H1 (cell line): ENCODE measurements around the gene C1QTNF1. TPM values are rescaled to one million over a fixed set of nuclear protein-coding genes. Genes with fewer than 3 reads are reported as not detected.

Source experiments
- CTCF ChIA-PET: fragments of 300-600 bp; sonication (Branson Sonifier 250); formaldehyde crosslinking; loops from one replicate; lab custom pipeline; 2021; ENCODE audit not compliant: partially characterized antibody; lab: Charles Lee
- POLR2A ChIA-PET: fragments of 300-600 bp; sonication (Branson Sonifier 250); formaldehyde crosslinking; loops from one replicate; lab custom pipeline; 2021; ENCODE audit warnings: inconsistent platforms; ENCODE audit not compliant: partially characterized antibody; lab: Charles Lee
- DNase-seq, 2 experiments: peaks; one replicate each; pipeline versions ENCODE4 v3.0.0 to v3.0.0-alpha.2; 2010 to 2022; ENCODE audit warnings: low spot score in 2 of 2, low read depth in 1 of 2, mixed read lengths in 1 of 2
- FAIRE-seq: peaks from 2 replicates; lab custom pipeline; 2011; peaks lifted over from hg19 to GRCh38; lab: Jason Lieb, UNC
- H2AFZ ChIP-seq: 2 replicates; pipeline ENCODE4 v1.8.1; 2012; ENCODE audit warnings: low read length, inconsistent platforms
- H2AK5ac ChIP-seq: 2 replicates; pipeline ENCODE4 v1.6.1; 2013; ENCODE audit warnings: low read depth, low read length
- H2BK120ac ChIP-seq: replicated peaks from 2 replicates; pipeline ENCODE3; 2013; ENCODE audit warnings: low read depth, low read length, inconsistent platforms
- H2BK12ac ChIP-seq: 2 replicates; pipeline ENCODE4 v1.6.1; 2013; ENCODE audit warnings: low read depth, low read length
- H2BK15ac ChIP-seq: 2 replicates; pipeline ENCODE4 v1.6.1; 2013; ENCODE audit warnings: low read length
- H2BK20ac ChIP-seq: 2 replicates; pipeline ENCODE4 v1.6.1; 2013; ENCODE audit warnings: low read length
- H2BK5ac ChIP-seq: 2 replicates; pipeline ENCODE4 v1.6.1; 2013; ENCODE audit warnings: low read depth, low read length
- H3K14ac ChIP-seq: 2 replicates; pipeline ENCODE4 v1.6.1; 2013; ENCODE audit warnings: inconsistent platforms; ENCODE audit not compliant: insufficient read length
- H3K18ac ChIP-seq: 2 replicates; pipeline ENCODE4 v1.6.1; 2013; ENCODE audit warnings: low read length; ENCODE audit errors: extremely low read depth
- H3K23ac ChIP-seq: 2 replicates; pipeline ENCODE4 v1.6.1; 2013; ENCODE audit warnings: inconsistent platforms; ENCODE audit not compliant: insufficient read length
- H3K23me2 ChIP-seq: 2 replicates; pipeline ENCODE4 v1.6.1; 2013; ENCODE audit warnings: low read depth, low read length
- H3K27ac ChIP-seq: 2 replicates; pipeline ENCODE4 v1.6.1; 2011; ENCODE audit warnings: low read depth, low read length, inconsistent platforms
- H3K27me3 ChIP-seq, 4 experiments: replicated peaks in 1 of 4; 1 replicate in 1 of 4; 2 replicates in 3 of 4; pipeline versions ENCODE4 v1.6.1 to v1.8.1; 2011 to 2013; ENCODE audit warnings: low read length in 3 of 4, mild to moderate bottlenecking in 3 of 4, inconsistent platforms in 2 of 4, mixed read lengths in 2 of 4, moderate library complexity in 1 of 4; ENCODE audit not compliant: control insufficient read depth in 3 of 4, insufficient read depth in 3 of 4; ENCODE audit errors: extremely low read depth in 1 of 4
- H3K36me3 ChIP-seq, 4 experiments: 2 replicates each; pipeline versions ENCODE4 v1.6.1 to v1.8.1; 2011 to 2013; ENCODE audit warnings: mild to moderate bottlenecking in 4 of 4, low read length in 3 of 4, moderate library complexity in 2 of 4, control low read depth in 1 of 4, inconsistent platforms in 1 of 4; ENCODE audit not compliant: insufficient read depth in 4 of 4, control insufficient read depth in 2 of 4
- H3K4ac ChIP-seq: replicated peaks from 2 replicates; pipeline ENCODE3; 2013; ENCODE audit warnings: low read length, low read depth, mixed read lengths, inconsistent platforms; ENCODE audit not compliant: insufficient read length
- H3K4me1 ChIP-seq, 4 experiments: replicated peaks in 1 of 4; 1 replicate in 1 of 4; 2 replicates in 3 of 4; pipeline versions ENCODE4 v1.6.1 to v1.8.1; 2011 to 2013; ENCODE audit warnings: low read length in 3 of 4, inconsistent platforms in 2 of 4, mixed read lengths in 1 of 4; ENCODE audit not compliant: insufficient read depth in 4 of 4, control insufficient read depth in 3 of 4
- H3K4me2 ChIP-seq, 2 experiments: 2 replicates each; pipeline versions ENCODE4 v1.6.1 to v1.8.1; 2011 to 2013; ENCODE audit warnings: low read depth in 2 of 2, low read length in 2 of 2, control low read depth in 1 of 2, inconsistent platforms in 1 of 2, mild to moderate bottlenecking in 1 of 2; ENCODE audit not compliant: insufficient read depth in 1 of 2
- H3K4me3 ChIP-seq, 4 experiments: fragments of 200-600, 300-600 bp in 1 of 4; sonication (generic), shearing (Covaris generic), sonication (Bioruptor Twin) in 1 of 4; 2 replicates each; pipeline versions ENCODE4 v1.5.1 to v1.8.1; 2011 to 2016; ENCODE audit warnings: low read length in 4 of 4, low read depth in 3 of 4, control low read depth in 2 of 4, inconsistent platforms in 2 of 4, mild to moderate bottlenecking in 2 of 4, mixed read lengths in 1 of 4, moderate library complexity in 1 of 4; ENCODE audit not compliant: insufficient read depth in 2 of 4; ENCODE audit errors: extremely low read depth in 1 of 4
- H3K56ac ChIP-seq: replicated peaks from 2 replicates; pipeline ENCODE3; 2013; ENCODE audit warnings: low read depth, mild to moderate bottlenecking, mixed read lengths, low read length, inconsistent platforms; ENCODE audit not compliant: insufficient read length
- H3K79me1 ChIP-seq: 2 replicates; pipeline ENCODE4 v1.6.1; 2013; ENCODE audit warnings: low read depth, low read length, control low read depth
- H3K79me2 ChIP-seq, 2 experiments: 2 replicates each; pipeline versions ENCODE4 v1.6.1 to v1.8.1; 2012 to 2013; ENCODE audit warnings: low read length in 2 of 2, mild to moderate bottlenecking in 2 of 2, inconsistent platforms in 1 of 2; ENCODE audit not compliant: insufficient read depth in 2 of 2, control insufficient read depth in 1 of 2
- H3K9ac ChIP-seq, 4 experiments: replicated peaks in 1 of 4; 1 replicate in 1 of 4; 2 replicates in 3 of 4; pipeline versions ENCODE4 v1.6.1 to v1.8.1; 2011 to 2013; ENCODE audit warnings: low read depth in 3 of 4, low read length in 3 of 4, control low read depth in 2 of 4, mild to moderate bottlenecking in 2 of 4, moderate library complexity in 2 of 4, inconsistent platforms in 1 of 4; ENCODE audit errors: extremely low read depth in 1 of 4
- H3K9me3 ChIP-seq, 2 experiments: 2 replicates each; pipeline versions ENCODE4 v1.6.1 to v1.8.1; 2012 to 2013; ENCODE audit warnings: mild to moderate bottlenecking in 2 of 2, moderate library complexity in 2 of 2, control low read depth in 1 of 2, inconsistent platforms in 1 of 2, low read depth in 1 of 2, low read length in 1 of 2, mixed read lengths in 1 of 2; ENCODE audit not compliant: insufficient read depth in 2 of 2
- H4K20me1 ChIP-seq, 2 experiments: replicated peaks in 1 of 2; 2 replicates each; pipeline versions ENCODE3 to v1.8.1; 2011 to 2013; ENCODE audit warnings: inconsistent platforms in 2 of 2, low read length in 2 of 2, mild to moderate bottlenecking in 1 of 2; ENCODE audit not compliant: insufficient read depth in 2 of 2, control insufficient read depth in 1 of 2
- H4K5ac ChIP-seq: 2 replicates; pipeline ENCODE4 v1.6.1; 2013; ENCODE audit warnings: low read length, low read depth, mixed read lengths, inconsistent platforms; ENCODE audit not compliant: insufficient read length
- H4K8ac ChIP-seq: 2 replicates; pipeline ENCODE4 v1.8.0; 2013; ENCODE audit warnings: mild to moderate bottlenecking, moderate library complexity, low read length, inconsistent platforms; ENCODE audit not compliant: insufficient read depth; ENCODE audit errors: extremely low read depth
- H4K91ac ChIP-seq: replicated peaks from 2 replicates; pipeline ENCODE3; 2013; ENCODE audit warnings: low read length, mixed read lengths, inconsistent platforms; ENCODE audit not compliant: insufficient read length
- ASH2L ChIP-seq: fragments of 200-600, 300-600 bp; sonication (generic); IDR thresholded peaks from one replicate; pipeline ENCODE4 v1.7.1; 2017; ENCODE audit warnings: low read length
- BCL11A ChIP-seq, 2 experiments: IDR thresholded peaks; one replicate each; pipeline ENCODE4 v1.6.1; 2011; ENCODE audit warnings: low read depth in 2 of 2, low read length in 2 of 2, mild to moderate bottlenecking in 2 of 2
- CTBP2 ChIP-seq: IDR thresholded peaks from 2 replicates; pipeline ENCODE4 v1.7.0; 2011; ENCODE audit warnings: borderline replicate concordance, mild to moderate bottlenecking, moderate library complexity, mixed read lengths, low read length; ENCODE audit not compliant: insufficient read depth, insufficient read length
- E2F6 ChIP-seq: IDR thresholded peaks from 2 replicates; pipeline ENCODE4 v1.6.1; 2012; ENCODE audit warnings: inconsistent platforms
- KDM1A ChIP-seq: fragments of 200-600, 300-600 bp; sonication (generic); IDR thresholded peaks from 2 replicates; pipeline ENCODE4 v1.7.1; 2016; ENCODE audit warnings: mild to moderate bottlenecking, low read length, borderline replicate concordance
- POU5F1 ChIP-seq: IDR thresholded peaks from 2 replicates; pipeline ENCODE4 v1.6.1; 2011; ENCODE audit warnings: low read depth, mild to moderate bottlenecking, low read length, moderate library complexity
- RFX5 ChIP-seq: IDR thresholded peaks from 2 replicates; pipeline ENCODE4 v1.6.1; 2011; ENCODE audit warnings: low read depth, low read length, improper control_type of control experiment, borderline replicate concordance
- RXRA ChIP-seq: IDR thresholded peaks from 2 replicates; pipeline ENCODE4 v1.6.1; 2011; ENCODE audit warnings: low read depth, mild to moderate bottlenecking, low read length, moderate library complexity; ENCODE audit not compliant: insufficient read depth
- SAP30 ChIP-seq: fragments of 300-600 bp; sonication (generic); IDR thresholded peaks from 2 replicates; pipeline ENCODE4 v1.7.1; 2012; ENCODE audit warnings: low read length, moderate library complexity, mild to moderate bottlenecking, inconsistent platforms; ENCODE audit not compliant: insufficient read depth, insufficient replicate concordance
- SRF ChIP-seq: IDR thresholded peaks from 2 replicates; pipeline ENCODE4 v1.6.1; 2011; ENCODE audit warnings: mild to moderate bottlenecking, low read depth, low read length, moderate library complexity
- WGBS, 2 experiments: shearing (Covaris generic) in 1 of 2; methylation state at CpG; one replicate each; pipeline versions ENCODE4 v1.1.6 to v1.1.7; 2013 to 2015; ENCODE audit warnings: low lambda C conversion rate in 2 of 2, mixed read lengths in 2 of 2, inconsistent platforms in 1 of 2, low coverage in 1 of 2, missing lambda C conversion rate in 1 of 2; ENCODE audit not compliant: insufficient replicate concordance in 2 of 2, insufficient coverage in 1 of 2, insufficient read length in 1 of 2; ENCODE audit errors: extremely low coverage in 1 of 2, missing lambda C conversion rate in 1 of 2; 5-methylcytosine and 5-hydroxymethylcytosine counted together
- polyA plus RNA-seq, 7 experiments: library from polyadenylated mRNA; depleted of rRNA in 3 of 7; stranded (reverse) in 5 of 7; unstranded in 2 of 7; fragments of >200 nt in 5 of 7; fragments of 200-250 nt in 2 of 7; gene quantifications; 1 replicate in 5 of 7; 2 replicates in 1 of 7; 4 replicates in 1 of 7; pipeline versions ENCODE4 v1.2.1 to v1.2.3, GENCODE V29; 2011 to 2013; ENCODE audit warnings: missing spikeins in 2 of 7, mixed read lengths in 2 of 7
- total RNA-seq: library from RNA; stranded (reverse); fragmentation: NEBNext Ultra II Directional; extraction: Animal tissue kit (Norgen Biotek cat#: 25700); gene quantifications from 2 replicates; pipeline ENCODE4 v1.2.1, GENCODE V29; 2021

The C1QTNF1 gene
- total and polyA plus RNA-seq, 2 of the 8 experiments (the other 6 are each of a cell fraction or from before 2014, with no cell fraction given) = 1.5 to 2.5 TPM

GRCh38 chr17:79034931-79035485 lies 11.0 kb downstream of the C1QTNF1 start:
- CTCF ChIA-PET = interaction anchor here (0.7 to 6.8 kb wide), 9 partner anchors 9 to 151 kb away, joined by 3 to 63 read pairs (median 4); no protein-coding TSS in a partner anchor
- Histone ChIP-seq H2BK20ac (no peak overlapping the region), H3K23me2 (no peaks in the 10 kb centered on the region), H3K36me3 (no peaks in the 10 kb centered on the region), H3K9ac (no peak overlapping the region), H3K14ac (no peak overlapping the region), H3K56ac (no peak overlapping the region), H3K4me2 (no peak overlapping the region), H4K20me1 (peaks cover 0 to 2% of the 10 kb centered on the region in 2 experiments), H2AFZ (no peak overlapping the region), H4K91ac (no peak overlapping the region), H2BK5ac (no peak overlapping the region), H3K9me3 (no peaks in the 10 kb centered on the region), H3K27me3 (peaks cover 0 to 3% (median 1%) of the 10 kb centered on the region in 4 experiments; a peak in 3 of 7 replicates), H4K5ac (no peak overlapping the region), H3K27ac (no peak overlapping the region), H2BK12ac (no peak overlapping the region), H2AK5ac (no peak overlapping the region), H3K18ac (no peak overlapping the region), H3K79me2 (no peaks in the 10 kb centered on the region), H3K4me3 (no peak overlapping the region), H3K4ac (no peak overlapping the region), H2BK120ac (no peak overlapping the region), H4K8ac (no peak overlapping the region), H3K23ac (no peak overlapping the region), H3K79me1 (no peaks in the 10 kb centered on the region), H2BK15ac (no peak overlapping the region), H3K4me1 (no peaks in the 10 kb centered on the region)
- no peak for TF ChIP-seq ASH2L
- no peak for TF ChIP-seq E2F6
- no peak for TF ChIP-seq BCL11A (IDR thresholded peaks at IDR 0.05; ENCODE audit: low read depth in 2 of 2, low read length in 2 of 2)
- no peak for TF ChIP-seq KDM1A
- TF ChIP-seq RXRA = no peak
- TF ChIP-seq SRF = no peak
- TF ChIP-seq CTBP2 = no peak
- no peak for TF ChIP-seq RFX5
- TF ChIP-seq POU5F1 = no peak
- TF ChIP-seq SAP30 = no peak
- POLR2A ChIA-PET = no interaction called here
- no peak for FAIRE-seq
- 91% methylated on average over 7 of the region's 8 CpGs; no CpG with 5 or more reads in 1 of the 2 experiments for WGBS, 2 experiments
- DNase-seq = no peak
